Glutamatergic neuron (in vitro differentiated cells): ENCODE measurements around the gene HIPK2. TPM values are rescaled to one million over a fixed set of nuclear protein-coding genes. Genes with fewer than 3 reads are reported as not detected.

Experiments used
- DNase-seq: peaks from one replicate; pipeline ENCODE4 v3.0.0; 2022
- H3K27ac Mint-ChIP-seq: one replicate; pipeline ENCODE4 v1.8.0; 2020; ENCODE audit warnings: mild to moderate bottlenecking, mixed read lengths, inconsistent platforms; ENCODE audit not compliant: unreplicated experiment
- H3K27me3 Mint-ChIP-seq: one replicate; pipeline ENCODE4 v1.8.0; 2020; ENCODE audit warnings: mild to moderate bottlenecking, moderate library complexity, mixed read lengths, inconsistent platforms; ENCODE audit not compliant: unreplicated experiment
- H3K36me3 Mint-ChIP-seq: one replicate; pipeline ENCODE4 v1.8.0; 2020; ENCODE audit warnings: mild to moderate bottlenecking, mixed read lengths, inconsistent platforms; ENCODE audit not compliant: unreplicated experiment
- H3K4me1 Mint-ChIP-seq: one replicate; pipeline ENCODE4 v1.8.0; 2020; ENCODE audit warnings: mild to moderate bottlenecking, low read depth, mixed read lengths, inconsistent platforms; ENCODE audit not compliant: unreplicated experiment
- H3K4me3 Mint-ChIP-seq: one replicate; pipeline ENCODE4 v1.8.0; 2020; ENCODE audit warnings: mild to moderate bottlenecking, mixed read lengths, inconsistent platforms; ENCODE audit not compliant: unreplicated experiment
- H3K9me3 Mint-ChIP-seq: one replicate; pipeline ENCODE4 v1.8.0; 2020; ENCODE audit warnings: mild to moderate bottlenecking, moderate library complexity, mixed read lengths, inconsistent platforms; ENCODE audit not compliant: unreplicated experiment
- total RNA-seq: library from RNA; stranded (reverse); fragmentation: NEBNext Ultra II Directional; extraction: Animal tissue kit (Norgen Biotek cat#: 25700); gene quantifications from one replicate; pipeline ENCODE4 v1.2.1, GENCODE V29; 2021; ENCODE audit not compliant: unreplicated experiment
- TF ChIP-seq, protein P1 (sequence below): fragments of 200-600 bp; sonication (generic); IDR thresholded peaks from one replicate; pipeline ENCODE4 v1.5.0; 2021; ENCODE audit not compliant: partially characterized antibody, unreplicated experiment

HIPK2 gene
- total RNA-seq, 1 donor from 2014 or later = 36.9 TPM

DNA sequence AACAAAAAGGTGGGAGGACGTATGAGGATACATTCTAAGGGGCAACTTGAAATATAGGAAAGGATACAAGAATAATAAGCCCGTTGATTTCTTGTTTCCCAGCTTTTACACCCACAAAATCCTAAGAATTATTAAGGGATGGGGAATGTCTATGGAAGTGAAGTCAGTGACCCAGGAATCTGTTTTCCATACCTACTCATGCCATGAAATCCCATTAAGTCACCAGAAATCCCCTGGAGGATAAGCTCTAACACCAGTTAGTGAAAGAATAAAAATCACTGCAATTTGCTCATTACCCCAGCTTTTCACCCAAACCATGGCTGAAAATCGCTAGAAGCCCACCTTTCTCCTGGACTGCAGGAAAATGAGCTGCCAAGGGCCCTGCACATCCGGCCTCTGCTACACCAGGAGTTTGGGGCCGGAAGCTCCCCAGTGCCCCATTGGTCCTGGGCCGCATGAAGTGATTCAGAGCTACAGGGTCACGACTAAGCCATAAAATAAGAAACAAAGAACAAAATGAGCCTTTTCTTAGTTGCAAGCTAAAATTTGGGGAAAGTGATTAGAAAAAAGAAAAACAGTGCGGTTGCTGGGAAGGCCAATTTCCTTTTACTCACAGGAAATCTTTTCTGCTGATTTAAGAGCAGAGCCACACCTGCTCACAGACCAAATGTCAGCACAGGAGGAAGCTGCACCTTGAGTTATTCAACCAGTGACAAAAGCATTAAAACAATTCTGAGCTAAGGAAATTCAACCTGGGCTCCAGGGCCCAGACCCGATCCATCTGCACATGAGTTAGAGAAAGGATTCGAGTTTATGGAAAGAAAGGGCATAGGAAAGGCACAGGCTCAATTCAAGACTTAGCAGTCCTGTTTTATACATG is 40.3 kb downstream of the HIPK2 start:
- no peak for DNase-seq
- Mint-ChIP-seq H3K36me3 (no peaks in the 10 kb centered on the region), H3K4me3 (no peak overlapping the region), H3K27me3 (peaks cover 5% of the 10 kb centered on the region), H3K4me1 (peaks cover 38% of the 10 kb centered on the region), H3K27ac (peak overlapping the region; percentile 6), H3K9me3 (peaks cover 4% of the 10 kb centered on the region)
- TF ChIP-seq, protein P1, sequence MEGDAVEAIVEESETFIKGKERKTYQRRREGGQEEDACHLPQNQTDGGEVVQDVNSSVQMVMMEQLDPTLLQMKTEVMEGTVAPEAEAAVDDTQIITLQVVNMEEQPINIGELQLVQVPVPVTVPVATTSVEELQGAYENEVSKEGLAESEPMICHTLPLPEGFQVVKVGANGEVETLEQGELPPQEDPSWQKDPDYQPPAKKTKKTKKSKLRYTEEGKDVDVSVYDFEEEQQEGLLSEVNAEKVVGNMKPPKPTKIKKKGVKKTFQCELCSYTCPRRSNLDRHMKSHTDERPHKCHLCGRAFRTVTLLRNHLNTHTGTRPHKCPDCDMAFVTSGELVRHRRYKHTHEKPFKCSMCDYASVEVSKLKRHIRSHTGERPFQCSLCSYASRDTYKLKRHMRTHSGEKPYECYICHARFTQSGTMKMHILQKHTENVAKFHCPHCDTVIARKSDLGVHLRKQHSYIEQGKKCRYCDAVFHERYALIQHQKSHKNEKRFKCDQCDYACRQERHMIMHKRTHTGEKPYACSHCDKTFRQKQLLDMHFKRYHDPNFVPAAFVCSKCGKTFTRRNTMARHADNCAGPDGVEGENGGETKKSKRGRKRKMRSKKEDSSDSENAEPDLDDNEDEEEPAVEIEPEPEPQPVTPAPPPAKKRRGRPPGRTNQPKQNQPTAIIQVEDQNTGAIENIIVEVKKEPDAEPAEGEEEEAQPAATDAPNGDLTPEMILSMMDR = no peak

DNA sequence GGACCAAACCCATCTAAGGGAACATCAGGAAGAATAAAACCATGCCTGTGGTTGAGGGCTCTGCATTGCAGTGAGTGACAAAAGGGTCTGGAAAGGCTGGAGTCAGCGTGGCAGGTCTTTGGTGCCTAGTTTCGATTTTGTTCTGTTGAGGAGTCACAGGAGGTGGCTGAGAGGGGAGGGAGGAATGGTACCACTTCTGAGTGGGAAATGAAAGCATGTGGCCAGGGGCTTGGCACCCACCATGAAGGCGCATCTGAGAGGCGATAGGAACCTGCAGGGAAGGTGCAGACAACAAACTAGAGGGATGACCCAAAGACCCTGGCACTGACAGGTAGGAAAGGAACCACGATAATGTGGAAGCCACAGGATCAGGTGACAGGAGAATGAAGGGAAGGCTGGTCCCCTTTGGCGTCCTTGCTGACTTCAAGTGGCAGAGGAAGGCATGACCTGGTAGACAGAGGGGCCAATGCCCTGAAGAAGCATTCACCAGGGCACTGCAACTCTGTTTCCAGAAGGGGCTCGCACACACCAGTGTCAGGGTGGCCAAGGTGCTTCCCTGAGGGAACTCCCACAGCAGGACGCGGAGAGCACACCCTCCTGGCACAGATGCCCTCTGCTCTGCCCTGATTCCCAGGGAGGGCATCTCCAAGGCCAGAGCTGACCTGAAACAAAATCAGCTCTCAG is 41.7 kb downstream of the HIPK2 start:
- TF ChIP-seq, protein P1 = no peak
- Mint-ChIP-seq H3K27me3 (peaks cover 5% of the 10 kb centered on the region), H3K9me3 (peaks cover 4% of the 10 kb centered on the region), H3K27ac (no peak overlapping the region), H3K36me3 (no peaks in the 10 kb centered on the region), H3K4me3 (no peak overlapping the region), H3K4me1 (peaks cover 38% of the 10 kb centered on the region)
- no peak for DNase-seq

DNA sequence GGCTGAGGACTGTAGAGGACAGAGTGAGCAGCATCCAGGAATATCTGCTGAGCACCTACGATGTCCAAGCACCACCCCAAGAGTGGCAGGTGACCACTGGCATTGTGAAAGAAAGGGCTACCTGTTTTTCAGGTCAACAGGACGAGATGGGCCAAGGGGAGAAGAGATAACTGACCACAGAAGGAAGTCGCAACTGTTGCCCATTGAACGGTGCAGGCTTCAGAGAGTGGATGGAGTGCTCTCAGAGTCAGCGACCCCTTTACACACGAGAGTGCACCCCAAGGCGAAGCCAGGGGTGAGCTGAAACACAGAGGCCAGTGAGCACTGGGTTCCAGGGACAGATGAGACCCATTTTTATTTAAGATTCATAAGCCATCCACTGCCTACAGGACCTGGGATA is 42.3 kb downstream of the HIPK2 start:
- TF ChIP-seq, protein P1 = no peak
- Mint-ChIP-seq H3K4me1 (peaks cover 37% of the 10 kb centered on the region), H3K4me3 (no peak overlapping the region), H3K27ac (no peak overlapping the region), H3K36me3 (no peaks in the 10 kb centered on the region), H3K27me3 (peaks cover 5% of the 10 kb centered on the region), H3K9me3 (peaks cover 4% of the 10 kb centered on the region)
- no peak for DNase-seq

GRCh38 chr7:139734395-139734794 is 43.4 kb downstream of the HIPK2 start:
- Mint-ChIP-seq H3K4me1 (peaks cover 33% of the 10 kb centered on the region), H3K27ac (no peak overlapping the region), H3K27me3 (peaks cover 5% of the 10 kb centered on the region), H3K4me3 (no peak overlapping the region), H3K9me3 (peaks cover 4% of the 10 kb centered on the region), H3K36me3 (no peaks in the 10 kb centered on the region)
- TF ChIP-seq, protein P1 = no peak
- no peak for DNase-seq

DNA sequence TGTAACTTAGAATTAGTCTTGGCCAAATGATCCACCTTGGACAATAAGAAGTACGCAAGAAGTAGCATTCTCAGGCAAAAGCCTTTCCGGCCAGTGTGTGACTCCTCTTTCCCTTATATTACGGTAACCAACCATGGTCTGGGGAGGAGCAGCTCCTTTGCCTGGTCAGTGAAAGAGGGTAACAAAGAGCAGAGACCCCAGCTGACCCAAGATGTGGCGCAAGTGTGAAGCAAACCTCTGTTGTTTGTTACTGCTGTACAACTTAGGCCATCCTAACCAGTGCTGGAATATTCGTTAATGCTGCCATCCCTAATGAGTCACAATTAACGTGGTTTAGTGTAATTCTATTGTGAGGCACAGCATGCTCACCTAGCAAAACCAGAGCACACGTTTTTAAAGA is 44.0 kb downstream of the HIPK2 start:
- TF ChIP-seq, protein P1 = no peak
- Mint-ChIP-seq H3K27me3 (peaks cover 5% of the 10 kb centered on the region), H3K4me3 (no peak overlapping the region), H3K4me1 (peaks cover 33% of the 10 kb centered on the region), H3K9me3 (peaks cover 4% of the 10 kb centered on the region), H3K36me3 (no peaks in the 10 kb centered on the region), H3K27ac (no peak overlapping the region)
- DNase-seq = no peak
